Mesendoderm (in vitro differentiated cells): Measurements from ENCODE around the gene ATRIP.
A peak's percentile ranks its signal among the peaks of the same experiment; 100 is the strongest.

Experiments
- DNase-seq: peaks from one replicate; pipeline ENCODE4 v3.0.0; 2013
- H2AK5ac ChIP-seq: 2 replicates; pipeline ENCODE4 v1.6.1; 2013; ENCODE audit warnings: low read length, inconsistent platforms
- H2BK120ac ChIP-seq: 2 replicates; pipeline ENCODE4 v1.6.1; 2013; ENCODE audit warnings: low read depth, mild to moderate bottlenecking, low read length, moderate library complexity, mixed read lengths
- H2BK15ac ChIP-seq: replicated peaks from 2 replicates; pipeline ENCODE4 v1.6.1; 2013; ENCODE audit warnings: low read depth, mild to moderate bottlenecking, moderate library complexity
- H2BK5ac ChIP-seq: 2 replicates; pipeline ENCODE4 v1.6.1; 2013; ENCODE audit warnings: low read length, inconsistent platforms
- H3K18ac ChIP-seq: 2 replicates; pipeline ENCODE4 v1.6.1; 2013; ENCODE audit warnings: mild to moderate bottlenecking, low read length, mixed read lengths
- H3K23ac ChIP-seq: one replicate; pipeline ENCODE4 v1.6.1; 2013; ENCODE audit warnings: low read length
- H3K27ac ChIP-seq: 2 replicates; pipeline ENCODE4 v1.5.1; 2013; ENCODE audit warnings: low read depth, mild to moderate bottlenecking, inconsistent platforms, low read length, moderate library complexity
- H3K27me3 ChIP-seq: 2 replicates; pipeline ENCODE4 v1.6.1; 2013; ENCODE audit warnings: low read length, control low read depth, mild to moderate bottlenecking, inconsistent platforms; ENCODE audit not compliant: insufficient read depth, poor library complexity
- H3K36me3 ChIP-seq: 2 replicates; pipeline ENCODE4 v1.6.1; 2013; ENCODE audit warnings: low read length, inconsistent platforms; ENCODE audit not compliant: control insufficient read depth, insufficient read depth
- H3K4ac ChIP-seq: one replicate; pipeline ENCODE4 v1.6.1; 2013; ENCODE audit warnings: low read depth, mild to moderate bottlenecking, low read length, moderate library complexity
- H3K4me1 ChIP-seq: 2 replicates; pipeline ENCODE4 v1.6.1; 2013; ENCODE audit warnings: low read depth, low read length, inconsistent platforms; ENCODE audit not compliant: control insufficient read depth
- H3K4me2 ChIP-seq: 2 replicates; pipeline ENCODE4 v1.6.1; 2013; ENCODE audit warnings: low read length
- H3K4me3 ChIP-seq: 2 replicates; pipeline ENCODE4 v1.5.1; 2013; ENCODE audit warnings: mild to moderate bottlenecking, low read length
- H3K56ac ChIP-seq: one replicate; pipeline ENCODE4 v1.6.1; 2013; ENCODE audit warnings: low read length
- H3K79me1 ChIP-seq: 2 replicates; pipeline ENCODE4 v1.6.1; 2013; ENCODE audit warnings: low read length, inconsistent platforms
- H3K79me2 ChIP-seq: 2 replicates; pipeline ENCODE4 v1.6.1; 2013; ENCODE audit warnings: mild to moderate bottlenecking, low read length; ENCODE audit not compliant: control insufficient read depth, insufficient read depth
- H3K9ac ChIP-seq: 2 replicates; pipeline ENCODE4 v1.6.1; 2013; ENCODE audit warnings: low read length, inconsistent platforms
- H4K5ac ChIP-seq: one replicate; pipeline ENCODE4 v1.6.1; 2013; ENCODE audit warnings: low read length
- H4K8ac ChIP-seq: one replicate; pipeline ENCODE4 v1.6.1; 2013; ENCODE audit warnings: low read depth, mild to moderate bottlenecking, control low read depth, low read length, moderate library complexity
- WGBS: extraction: QIAGEN DNeasy Blood & Tissue Kit; methylation state at CpG from one replicate; pipeline ENCODE4 v1.1.7; 2013; ENCODE audit warnings: low lambda C conversion rate, missing lambda C conversion rate; ENCODE audit not compliant: insufficient coverage; ENCODE audit errors: extremely low coverage; 5-methylcytosine and 5-hydroxymethylcytosine counted together

Gene ATRIP

DNA sequence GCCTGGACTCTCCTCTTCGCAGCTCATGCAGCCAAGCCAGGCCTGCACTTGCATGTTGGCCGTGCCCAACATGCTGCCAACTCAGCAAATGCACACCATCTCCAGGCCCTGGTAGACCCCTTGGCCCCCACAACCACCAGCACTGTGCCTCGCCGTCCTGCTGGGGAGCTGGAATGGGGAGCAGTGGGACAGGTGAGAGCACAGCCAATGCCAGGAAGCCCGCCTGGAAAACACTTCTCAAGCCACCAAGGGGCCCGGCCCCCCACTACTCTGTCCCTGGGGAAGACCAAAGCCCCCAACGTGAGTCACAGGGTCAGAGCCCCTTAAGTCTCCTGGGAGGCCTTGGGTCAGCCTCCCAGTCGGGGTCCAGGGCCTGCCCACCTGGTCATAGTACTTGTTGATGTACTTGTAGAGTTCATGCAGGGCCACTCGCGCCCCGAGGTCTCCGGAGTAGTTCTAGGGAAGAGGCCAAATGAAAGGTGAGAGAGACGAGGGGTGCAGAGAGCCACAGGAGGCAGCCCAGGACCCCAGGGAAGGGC, 41.1 kb upstream of the ATRIP start:
- Histone ChIP-seq H4K8ac (no peak overlapping the region), H3K4me2 (no peak overlapping the region), H2BK120ac (no peak overlapping the region), H2BK5ac (no peak overlapping the region), H3K4ac (no peak overlapping the region), H3K4me1 (no peaks in the 10 kb centered on the region), H3K79me2 (no peaks in the 10 kb centered on the region), H3K27ac (no peak overlapping the region), H3K23ac (no peak overlapping the region), H4K5ac (no peak overlapping the region), H2BK15ac (no peak overlapping the region), H3K9ac (no peak overlapping the region), H3K36me3 (peaks cover 25% of the 10 kb centered on the region), H3K4me3 (no peak overlapping the region), H3K27me3 (no peaks in the 10 kb centered on the region), H3K79me1 (no peaks in the 10 kb centered on the region), H2AK5ac (no peak overlapping the region), H3K56ac (no peak overlapping the region), H3K18ac (no peak overlapping the region)
- WGBS: no CpG with 5 or more reads among the region's 13 CpGs
- no peak for DNase-seq

- Histone ChIP-seq H3K79me2 (no peaks in the 10 kb centered on the region), H3K4me2 (no peak overlapping the region), H3K27me3 (no peaks in the 10 kb centered on the region), H3K9ac (no peak overlapping the region), H4K8ac (no peak overlapping the region), H2BK120ac (no peak overlapping the region), H2BK5ac (no peak overlapping the region), H3K4ac (no peak overlapping the region), H3K56ac (no peak overlapping the region), H2AK5ac (no peak overlapping the region), H4K5ac (no peak overlapping the region), H3K18ac (no peak overlapping the region), H3K4me3 (no peak overlapping the region), H3K36me3 (peaks cover 27% of the 10 kb centered on the region), H2BK15ac (no peak overlapping the region), H3K27ac (no peak overlapping the region), H3K4me1 (no peaks in the 10 kb centered on the region), H3K79me1 (no peaks in the 10 kb centered on the region), H3K23ac (no peak overlapping the region)
- DNase-seq: no peak
- WGBS: no CpG with 5 or more reads among the region's 1 CpG
Observed at GRCh38 chr3:48405971-48406370, 40.6 kb upstream of the ATRIP start.

GRCh38 chr3:48406443-48407431, 39.8 kb upstream of the ATRIP start:
- H3K23ac ChIP-seq: no peak overlapping the region
- H3K9ac ChIP-seq: no peak overlapping the region
- no peak overlapping the region for H2AK5ac ChIP-seq
- no peak overlapping the region for H3K27ac ChIP-seq
- no peak overlapping the region for H3K4me2 ChIP-seq
- no peaks in the 10 kb centered on the region for H3K79me2 ChIP-seq
- peaks cover 30% of the 10 kb centered on the region for H3K36me3 ChIP-seq
- H4K5ac ChIP-seq: no peak overlapping the region
- no peak overlapping the region for H4K8ac ChIP-seq
- H3K4me3 ChIP-seq: no peak overlapping the region
- no peak overlapping the region for H2BK15ac ChIP-seq
- no peak overlapping the region for H3K18ac ChIP-seq
- no peak overlapping the region for H2BK5ac ChIP-seq
- H3K79me1 ChIP-seq: no peaks in the 10 kb centered on the region
- H3K4me1 ChIP-seq: no peaks in the 10 kb centered on the region
- DNase-seq: no peak
- WGBS: no CpG with 5 or more reads among the region's 18 CpGs
- H3K56ac ChIP-seq: no peak overlapping the region
- H2BK120ac ChIP-seq: no peak overlapping the region
- H3K27me3 ChIP-seq: no peaks in the 10 kb centered on the region
- H3K4ac ChIP-seq: no peak overlapping the region

- no peak overlapping the region for H3K9ac ChIP-seq
- H3K4me1 ChIP-seq: no peaks in the 10 kb centered on the region
- no peak overlapping the region for H3K23ac ChIP-seq
- H3K27ac ChIP-seq: no peak overlapping the region
- H3K79me2 ChIP-seq: no peaks in the 10 kb centered on the region
- no peak overlapping the region for H3K4me3 ChIP-seq
- no peaks in the 10 kb centered on the region for H3K27me3 ChIP-seq
- H2AK5ac ChIP-seq: no peak overlapping the region
- H2BK5ac ChIP-seq: no peak overlapping the region
- DNase-seq: peak; percentile 59
- no peak overlapping the region for H2BK120ac ChIP-seq
- H3K79me1 ChIP-seq: no peaks in the 10 kb centered on the region
- WGBS: no CpG with 5 or more reads among the region's 8 CpGs
- no peak overlapping the region for H3K4ac ChIP-seq
- no peak overlapping the region for H3K56ac ChIP-seq
- H4K8ac ChIP-seq: no peak overlapping the region
- no peak overlapping the region for H3K4me2 ChIP-seq
- H3K36me3 ChIP-seq: peaks cover 32% of the 10 kb centered on the region
- no peak overlapping the region for H2BK15ac ChIP-seq
- H4K5ac ChIP-seq: no peak overlapping the region
- no peak overlapping the region for H3K18ac ChIP-seq
Observed at GRCh38 chr3:48407542-48408099, 38.9 kb upstream of the ATRIP start.

- no peak overlapping the region for H3K4me2 ChIP-seq
- no peaks in the 10 kb centered on the region for H3K27me3 ChIP-seq
- H3K56ac ChIP-seq: no peak overlapping the region
- no peaks in the 10 kb centered on the region for H3K79me1 ChIP-seq
- H3K9ac ChIP-seq: no peak overlapping the region
- H2BK15ac ChIP-seq: no peak overlapping the region
- WGBS: no CpG with 5 or more reads among the region's 4 CpGs
- H4K8ac ChIP-seq: no peak overlapping the region
- no peak for DNase-seq
- no peak overlapping the region for H3K23ac ChIP-seq
- H3K4ac ChIP-seq: no peak overlapping the region
- no peak overlapping the region for H3K27ac ChIP-seq
- H2BK120ac ChIP-seq: no peak overlapping the region
- H4K5ac ChIP-seq: no peak overlapping the region
- no peak overlapping the region for H2BK5ac ChIP-seq
- H2AK5ac ChIP-seq: no peak overlapping the region
- no peak overlapping the region for H3K4me3 ChIP-seq
- H3K18ac ChIP-seq: no peak overlapping the region
- peaks cover 30% of the 10 kb centered on the region for H3K36me3 ChIP-seq
- no peaks in the 10 kb centered on the region for H3K4me1 ChIP-seq
- no peaks in the 10 kb centered on the region for H3K79me2 ChIP-seq
Observed at GRCh38 chr3:48408823-48409281, 37.7 kb upstream of the ATRIP start.
